HFF-Myc (cell line): ENCODE results near the gene MORN5.

Experiments used
- DNase-seq: peaks from one replicate; pipeline ENCODE4 v3.0.0-alpha.2; 2011; ENCODE audit warnings: low read depth; ENCODE audit errors: extremely low read depth
- H3K4me3 ChIP-seq: replicated peaks from 2 replicates; pipeline ENCODE4 v1.5.1; 2011; ENCODE audit warnings: low read depth, mild to moderate bottlenecking, control low read depth, low read length
- TF ChIP-seq, protein P1 (sequence below): IDR thresholded peaks from 2 replicates; pipeline ENCODE4 v1.5.1; 2012; ENCODE audit warnings: mild to moderate bottlenecking, low read depth, low read length, control low read depth; ENCODE audit errors: missing control alignments

Gene MORN5

DNA sequence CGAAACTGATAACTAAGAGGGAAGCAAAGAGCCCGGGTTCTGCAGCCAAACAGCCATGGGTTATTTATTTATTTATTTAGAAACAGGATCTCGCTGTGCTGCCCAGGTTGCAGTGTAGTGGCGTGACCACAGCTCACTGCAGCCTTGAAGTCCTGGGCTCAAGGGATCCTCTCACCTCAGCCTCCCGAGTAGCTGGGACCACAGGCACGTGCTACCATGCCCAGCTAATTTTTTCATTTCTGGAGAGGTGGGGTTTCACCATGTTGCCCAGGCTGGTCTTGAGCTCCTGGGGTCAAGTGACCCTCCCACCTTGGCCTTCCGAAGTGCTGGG, 24.2 kb upstream of the MORN5 start:
- TF ChIP-seq, protein P1, sequence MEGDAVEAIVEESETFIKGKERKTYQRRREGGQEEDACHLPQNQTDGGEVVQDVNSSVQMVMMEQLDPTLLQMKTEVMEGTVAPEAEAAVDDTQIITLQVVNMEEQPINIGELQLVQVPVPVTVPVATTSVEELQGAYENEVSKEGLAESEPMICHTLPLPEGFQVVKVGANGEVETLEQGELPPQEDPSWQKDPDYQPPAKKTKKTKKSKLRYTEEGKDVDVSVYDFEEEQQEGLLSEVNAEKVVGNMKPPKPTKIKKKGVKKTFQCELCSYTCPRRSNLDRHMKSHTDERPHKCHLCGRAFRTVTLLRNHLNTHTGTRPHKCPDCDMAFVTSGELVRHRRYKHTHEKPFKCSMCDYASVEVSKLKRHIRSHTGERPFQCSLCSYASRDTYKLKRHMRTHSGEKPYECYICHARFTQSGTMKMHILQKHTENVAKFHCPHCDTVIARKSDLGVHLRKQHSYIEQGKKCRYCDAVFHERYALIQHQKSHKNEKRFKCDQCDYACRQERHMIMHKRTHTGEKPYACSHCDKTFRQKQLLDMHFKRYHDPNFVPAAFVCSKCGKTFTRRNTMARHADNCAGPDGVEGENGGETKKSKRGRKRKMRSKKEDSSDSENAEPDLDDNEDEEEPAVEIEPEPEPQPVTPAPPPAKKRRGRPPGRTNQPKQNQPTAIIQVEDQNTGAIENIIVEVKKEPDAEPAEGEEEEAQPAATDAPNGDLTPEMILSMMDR = no peak
- DNase-seq = no peak
- no peak overlapping the region for H3K4me3 ChIP-seq

DNA sequence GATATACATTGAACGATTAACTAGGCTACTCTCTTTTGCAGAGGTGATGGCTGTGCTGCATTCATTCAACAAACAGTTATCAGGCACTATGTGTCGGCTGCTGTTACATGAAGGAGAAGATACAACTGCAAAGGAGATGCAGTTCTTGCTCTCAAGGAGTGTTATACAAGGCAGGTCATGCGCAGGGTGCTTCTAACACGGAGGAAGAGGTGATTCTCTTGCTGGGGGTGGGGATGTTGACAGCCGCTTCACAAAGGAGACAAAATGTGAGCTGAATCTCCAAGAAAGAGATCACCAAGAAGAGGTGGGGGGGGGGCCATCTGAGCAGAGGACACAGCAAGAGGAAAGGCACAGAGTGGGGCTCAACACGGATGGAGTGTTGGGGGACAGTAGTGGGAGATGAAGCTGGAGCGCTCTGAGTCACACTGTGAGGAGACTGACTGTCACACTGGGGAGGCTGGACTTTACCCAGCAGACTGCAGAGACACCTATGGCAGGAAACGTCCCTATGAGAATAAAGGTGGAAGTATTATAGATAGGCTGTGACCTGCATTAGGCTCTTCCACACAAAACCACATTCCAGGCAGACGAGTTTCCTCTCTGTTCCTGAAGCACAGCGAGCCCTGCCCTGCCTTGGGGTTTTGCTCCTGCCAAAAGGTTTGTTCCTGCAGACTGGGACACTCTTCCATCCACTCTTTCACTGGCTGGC, 21.0 kb upstream of the MORN5 start:
- TF ChIP-seq, protein P1 = no peak
- H3K4me3 ChIP-seq = no peak overlapping the region
- DNase-seq = no peak

DNA sequence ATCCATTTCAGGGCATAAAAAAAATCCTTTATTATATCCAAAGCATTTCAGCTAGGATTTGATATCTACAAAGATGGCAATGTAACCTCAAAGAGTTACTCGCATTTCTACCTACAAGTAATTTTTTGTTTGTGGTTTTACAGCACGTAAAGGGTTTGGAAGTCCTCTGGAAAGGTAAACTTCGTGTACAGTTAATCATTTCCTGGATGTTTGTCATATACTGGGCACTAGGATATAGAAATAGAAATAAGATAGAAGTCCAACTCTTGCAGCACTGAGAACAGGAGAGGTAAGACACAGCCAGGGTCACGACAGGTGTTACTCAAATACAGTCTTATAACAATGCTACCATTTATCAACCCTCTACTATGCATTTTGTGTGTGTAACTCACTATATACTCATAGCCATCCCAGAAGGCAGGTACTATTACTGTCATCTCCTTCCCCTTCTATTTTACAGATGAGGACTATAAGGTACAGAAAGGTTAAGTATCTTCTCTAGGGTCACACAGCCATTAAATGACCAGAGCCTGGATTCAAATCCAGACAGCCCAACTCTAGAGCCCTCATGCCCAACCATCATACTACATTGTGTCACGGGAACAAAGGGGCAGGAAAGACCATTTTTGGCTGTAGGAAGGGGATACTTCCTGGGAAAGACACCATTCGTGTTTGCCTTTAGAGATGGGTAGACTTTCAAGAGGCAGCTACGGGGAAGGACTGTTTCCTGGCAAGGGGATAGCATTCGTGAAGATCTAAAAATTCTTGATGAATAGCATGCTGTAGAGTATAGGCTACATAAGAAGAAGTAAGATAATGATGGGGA, 19.1 kb upstream of the MORN5 start:
- TF ChIP-seq, protein P1 = no peak
- DNase-seq = no peak
- H3K4me3 ChIP-seq = no peak overlapping the region

DNA sequence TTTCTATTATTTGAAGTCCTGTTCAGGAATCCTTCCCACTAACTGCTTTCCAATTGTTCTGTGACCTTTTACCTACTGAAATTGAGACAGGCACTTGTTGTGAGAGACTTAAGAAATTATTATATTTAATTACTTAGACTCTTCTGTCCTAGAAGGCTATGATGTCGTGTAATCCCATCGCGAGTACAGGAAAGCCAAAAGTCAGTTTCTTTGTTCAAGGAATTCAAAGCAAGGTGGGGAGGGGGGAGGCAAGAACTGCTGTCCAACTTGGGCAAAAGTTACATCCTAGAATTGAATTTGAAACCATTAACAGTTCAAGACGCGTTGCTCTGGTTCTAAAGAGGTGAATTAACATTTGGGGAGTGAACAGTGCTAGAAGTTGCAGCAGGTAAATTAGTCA, 18.0 kb upstream of the MORN5 start:
- no peak overlapping the region for H3K4me3 ChIP-seq
- DNase-seq = no peak
- TF ChIP-seq, protein P1 = no peak

DNA sequence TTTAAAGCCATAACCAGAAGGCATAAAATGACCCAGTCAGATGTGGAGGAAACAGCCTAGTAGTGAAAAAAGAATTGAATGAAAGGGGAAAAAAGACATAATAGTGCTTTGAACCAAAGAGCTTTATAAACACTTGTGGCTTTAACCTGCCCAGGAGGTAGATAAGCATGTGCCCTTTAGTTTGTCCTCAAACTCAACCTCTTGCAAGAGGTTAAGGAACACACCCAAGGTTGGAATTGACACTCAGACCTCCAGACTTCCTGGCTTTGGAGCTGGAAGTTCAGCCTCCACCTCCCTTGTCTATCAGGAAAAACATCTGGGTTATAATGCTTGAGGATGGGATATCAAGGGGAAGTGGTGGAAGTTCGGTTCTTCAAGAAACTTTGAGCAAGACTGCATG, 16.4 kb upstream of the MORN5 start:
- H3K4me3 ChIP-seq = no peak overlapping the region
- DNase-seq = no peak
- TF ChIP-seq, protein P1 = no peak

DNA sequence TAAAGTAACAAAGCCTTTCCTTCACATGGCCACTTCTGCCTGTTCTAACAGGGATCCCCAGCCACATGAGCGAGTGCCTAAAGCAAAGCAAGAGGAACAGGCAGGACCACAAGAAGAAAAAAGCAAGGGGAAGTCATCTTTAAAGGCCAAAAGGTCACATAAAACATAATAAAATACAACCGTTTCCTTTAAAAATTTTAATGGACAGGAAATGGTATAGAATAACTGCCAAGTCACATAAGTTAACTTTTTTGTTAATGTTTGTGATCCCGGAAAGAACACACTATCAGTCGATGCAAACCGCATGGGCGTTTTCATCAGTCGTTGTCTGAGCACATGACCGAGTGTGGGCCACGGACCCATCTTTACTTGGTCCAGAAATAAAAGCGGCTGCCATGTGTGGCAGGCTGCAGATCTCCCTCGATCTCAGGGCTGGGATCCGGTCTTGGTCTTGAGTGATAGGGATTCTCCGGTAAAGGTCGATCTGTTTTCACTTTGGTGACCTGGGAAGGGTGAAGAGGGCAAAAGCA, 15.8 kb upstream of the MORN5 start:
- TF ChIP-seq, protein P1 = no peak
- H3K4me3 ChIP-seq = no peak overlapping the region
- DNase-seq = no peak
